Measurements from ENCODE around the gene LYZ.

Gene LYZ

DNA sequence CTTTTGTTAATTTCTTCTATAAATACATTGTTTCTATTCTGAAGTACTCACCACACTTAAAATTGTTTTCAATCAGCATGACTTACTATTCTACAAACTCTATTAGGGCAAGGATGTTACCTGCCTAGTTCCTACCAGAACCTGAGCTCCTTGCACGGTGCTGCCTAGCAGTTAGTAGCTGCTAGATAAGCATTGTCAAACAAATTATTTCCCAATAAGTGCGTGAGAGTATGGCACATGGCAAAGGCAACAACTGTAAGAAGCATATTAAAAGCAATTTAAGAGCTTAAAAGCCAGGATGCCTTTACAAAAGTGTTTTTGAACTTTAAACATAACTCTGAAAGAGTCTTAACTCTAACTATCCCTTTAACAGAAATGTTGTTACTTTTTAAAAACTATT is 8.2 kb upstream of the LYZ start:
- no peak for ATAC-seq

DNA sequence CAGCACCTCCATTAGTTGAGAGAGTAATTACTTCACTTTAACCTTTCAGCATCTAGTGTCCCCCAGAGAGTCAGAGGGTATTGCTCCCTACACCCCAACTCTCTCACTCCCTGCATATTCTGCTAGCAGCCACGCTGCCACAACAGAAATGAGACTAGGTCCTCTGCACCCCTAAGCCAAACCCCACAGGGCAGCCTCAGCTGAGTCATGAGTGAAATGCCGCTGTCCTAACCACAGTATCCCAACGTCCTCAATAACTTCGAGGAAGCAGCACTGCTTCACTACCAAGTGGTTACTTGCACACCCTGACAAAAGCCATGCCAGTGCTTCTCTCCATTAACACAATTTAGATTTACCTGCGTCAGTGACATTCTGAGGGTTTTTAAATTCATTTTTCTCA is 6.9 kb upstream of the LYZ start:
- no peak for ATAC-seq

DNA sequence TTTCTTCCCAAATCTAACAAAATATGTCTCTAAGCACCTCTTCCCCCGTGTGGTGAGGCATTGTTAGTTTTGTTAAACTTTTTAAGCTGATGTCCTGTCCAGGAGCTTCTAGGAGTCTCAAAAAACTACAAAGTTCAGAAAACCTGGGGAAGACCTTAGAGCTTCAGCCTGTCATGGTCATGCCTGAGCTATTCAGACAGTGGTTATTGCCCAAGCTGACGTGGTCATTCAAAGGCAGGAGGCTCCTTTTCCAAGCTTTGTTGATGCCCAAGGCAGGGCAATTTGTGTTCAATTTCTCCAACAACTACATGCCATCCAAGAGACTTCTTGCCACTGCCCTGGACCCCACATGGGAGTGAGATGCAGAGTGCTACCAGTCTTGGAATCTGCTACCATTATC is 5.8 kb upstream of the LYZ start:
- no peak for ATAC-seq

DNA sequence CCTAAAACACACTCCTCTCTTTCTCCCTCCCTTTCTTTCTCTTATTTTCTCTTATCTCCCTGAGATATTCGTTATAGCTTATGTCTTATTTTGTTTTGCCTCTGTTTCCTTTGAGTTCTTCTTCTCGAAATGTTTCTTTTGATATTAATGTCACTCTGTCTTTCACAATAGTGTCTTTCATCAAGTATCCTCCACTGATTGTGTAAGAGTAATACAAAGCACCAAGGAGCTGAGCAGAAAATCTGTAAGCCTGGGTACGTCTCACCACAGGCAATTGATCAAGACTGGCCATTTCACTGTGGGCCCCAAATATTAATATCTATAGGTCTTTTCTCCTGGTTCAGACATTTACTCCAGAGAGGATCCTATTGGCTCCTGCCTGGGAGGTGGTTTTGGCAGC is 4.8 kb upstream of the LYZ start:
- no peak for ATAC-seq

DNA sequence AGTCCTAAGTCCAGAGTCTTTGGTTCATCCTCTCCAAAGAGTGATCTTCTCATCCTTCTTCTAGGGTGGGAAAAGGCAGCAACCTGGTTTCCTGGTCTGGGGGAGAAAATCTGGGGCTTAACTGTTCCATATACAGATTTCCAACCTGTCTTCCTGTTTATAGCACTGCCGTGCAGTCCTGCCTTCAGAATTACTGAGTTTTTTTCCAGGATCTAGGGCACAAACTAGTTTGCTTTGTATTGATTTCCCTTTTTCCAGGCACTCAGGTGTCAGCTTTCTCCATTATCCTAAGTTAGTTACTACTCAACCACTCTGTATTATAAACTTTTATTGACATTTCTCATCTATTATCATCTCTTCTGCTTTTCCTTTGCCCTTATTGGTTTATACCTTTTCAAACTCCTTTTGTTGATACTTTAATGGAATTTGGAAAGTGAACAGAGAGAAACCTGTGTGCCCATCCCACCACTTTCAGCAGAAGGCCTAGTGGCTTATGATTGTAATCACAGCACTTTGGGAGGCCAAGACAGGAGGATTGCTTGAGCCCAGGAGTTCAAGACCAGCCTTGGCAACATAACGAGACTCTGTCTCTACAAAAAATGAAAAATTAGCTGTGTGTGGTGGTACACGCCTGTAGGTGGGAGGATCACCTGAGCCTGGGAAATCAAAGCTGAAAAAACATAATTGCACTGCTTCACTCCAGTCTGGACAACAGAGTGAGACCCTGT is 4.1 kb upstream of the LYZ start:
- ATAC-seq, result no peak

DNA sequence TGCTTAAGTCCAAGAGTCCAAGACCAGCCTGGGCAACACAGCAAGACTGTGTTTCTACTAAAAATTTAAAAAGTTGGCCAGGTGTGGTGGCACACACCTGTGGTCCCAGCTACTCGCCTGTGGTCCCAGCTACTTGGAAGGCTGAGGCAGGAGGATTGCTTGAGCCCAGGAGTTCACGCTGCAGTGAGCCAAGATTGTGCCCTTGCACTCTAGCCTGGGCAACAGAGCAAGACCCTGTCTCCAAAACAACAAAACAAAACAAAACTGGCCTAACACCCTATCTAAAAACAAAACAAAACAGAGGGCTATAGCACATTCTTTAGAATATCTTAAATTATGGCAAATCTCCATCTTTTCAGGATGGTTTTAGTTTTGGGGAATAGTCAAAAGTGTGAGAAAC is 3.1 kb upstream of the LYZ start:
- no peak for ATAC-seq

DNA sequence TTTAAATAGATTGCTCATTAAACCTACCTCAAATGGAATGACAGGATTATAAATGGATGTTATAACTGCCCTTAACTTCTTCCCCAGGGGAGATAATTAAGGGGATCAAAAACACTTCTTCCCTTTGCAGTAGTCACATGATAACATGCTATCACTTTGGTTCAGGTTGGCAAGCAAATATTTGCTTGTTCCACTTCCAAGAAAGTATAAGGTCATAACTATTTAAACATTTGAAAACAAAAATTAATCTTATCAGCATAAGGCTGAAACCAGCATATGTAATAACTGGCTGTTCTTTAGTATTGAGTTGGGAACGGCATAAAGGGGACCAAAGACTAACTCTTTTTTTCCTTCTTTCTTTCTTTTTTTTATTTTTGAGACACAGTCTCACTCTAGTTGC is 2.4 kb upstream of the LYZ start:
- ATAC-seq, result no peak

DNA sequence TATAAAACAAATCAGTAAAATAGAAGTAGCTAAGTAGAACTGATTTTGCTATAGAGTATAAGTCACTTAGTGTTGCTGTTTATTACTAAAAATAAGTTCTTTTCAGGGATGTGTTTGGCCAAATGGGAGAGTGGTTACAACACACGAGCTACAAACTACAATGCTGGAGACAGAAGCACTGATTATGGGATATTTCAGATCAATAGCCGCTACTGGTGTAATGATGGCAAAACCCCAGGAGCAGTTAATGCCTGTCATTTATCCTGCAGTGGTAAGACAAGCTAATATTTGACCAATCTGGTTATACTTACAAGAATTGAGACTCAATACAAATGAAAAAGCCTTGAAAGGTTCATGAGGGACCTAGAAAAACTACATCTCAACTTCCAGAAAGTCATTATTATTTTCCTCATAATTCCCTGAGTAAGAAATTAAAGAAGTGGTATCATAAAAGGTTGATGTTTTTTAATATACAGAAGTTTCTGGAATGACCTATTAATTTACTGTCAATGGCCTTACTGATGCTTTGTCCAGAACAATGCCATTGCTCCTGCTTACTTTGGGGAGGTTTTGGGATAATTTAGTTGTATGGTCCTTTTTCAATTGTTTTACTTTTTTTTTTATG is 1.9 kb downstream of the LYZ start:
- ATAC-seq, result no peak

DNA sequence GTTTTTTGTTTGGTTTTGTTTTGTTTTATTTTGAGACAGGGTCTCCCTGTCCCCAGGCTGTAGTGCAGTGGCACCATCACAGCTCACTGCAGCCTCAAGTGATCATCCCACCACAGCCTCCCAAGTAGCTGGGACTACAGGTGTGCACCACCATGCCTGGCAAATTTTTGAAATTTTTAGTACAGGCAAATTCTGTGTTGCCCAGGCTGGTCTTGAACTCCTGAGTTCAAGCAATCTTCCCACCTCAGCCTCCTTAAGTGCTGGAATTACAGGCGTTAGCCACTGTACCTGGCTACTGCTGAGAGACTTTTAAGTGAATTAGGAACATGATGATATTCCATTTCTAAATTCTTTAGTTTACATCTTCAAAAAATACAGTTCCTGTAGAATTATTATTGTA is 2.6 kb downstream of the LYZ start:
- no peak for ATAC-seq

DNA sequence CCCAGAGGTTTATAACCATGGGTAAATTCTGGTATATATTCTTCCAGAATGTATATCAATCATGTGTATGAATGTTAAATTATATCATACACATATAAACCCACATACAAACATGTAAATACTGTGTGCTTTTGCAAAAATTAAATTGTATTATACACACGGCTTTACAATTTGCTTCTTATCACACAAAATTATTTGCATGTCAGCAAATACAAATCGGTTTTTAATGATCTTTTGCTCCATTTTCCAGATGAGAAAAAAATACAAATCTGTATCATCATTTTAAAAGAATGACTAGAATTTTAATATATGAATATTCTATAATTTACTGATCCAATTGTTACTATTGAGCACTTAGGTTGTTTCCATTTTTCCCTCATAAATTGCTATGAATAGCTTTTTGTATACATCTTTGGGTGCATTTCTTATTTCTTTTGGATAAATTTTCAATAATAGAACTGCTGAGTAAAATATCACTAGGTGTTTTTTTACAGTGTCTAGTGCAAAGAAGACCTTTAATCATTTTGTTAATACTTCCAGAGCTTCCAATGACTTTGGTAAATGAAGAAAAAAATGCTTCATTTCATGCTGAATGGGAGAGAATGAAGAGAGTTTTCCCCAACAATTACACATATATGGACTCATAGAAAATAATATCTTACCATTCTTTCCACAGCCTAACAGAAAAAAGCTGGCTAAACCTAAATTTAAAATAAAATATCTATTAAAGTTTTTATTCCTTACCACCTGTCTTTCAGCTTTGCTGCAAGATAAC is 3.5 kb downstream of the LYZ start:
- no peak for ATAC-seq

DNA sequence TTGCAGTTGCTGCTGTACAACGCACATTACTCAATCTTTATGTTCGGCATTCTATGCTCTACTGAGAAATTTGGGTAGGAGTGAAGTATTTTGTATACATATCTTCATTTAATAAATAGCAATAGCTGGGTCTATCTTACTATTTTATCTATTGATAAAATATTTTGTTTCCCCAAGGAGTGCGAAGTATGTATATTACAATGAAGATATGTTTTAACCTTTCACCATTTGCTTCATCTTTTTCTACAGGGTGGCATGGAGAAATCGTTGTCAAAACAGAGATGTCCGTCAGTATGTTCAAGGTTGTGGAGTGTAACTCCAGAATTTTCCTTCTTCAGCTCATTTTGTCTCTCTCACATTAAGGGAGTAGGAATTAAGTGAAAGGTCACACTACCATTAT is 4.7 kb downstream of the LYZ start:
- ATAC-seq, result no peak

DNA sequence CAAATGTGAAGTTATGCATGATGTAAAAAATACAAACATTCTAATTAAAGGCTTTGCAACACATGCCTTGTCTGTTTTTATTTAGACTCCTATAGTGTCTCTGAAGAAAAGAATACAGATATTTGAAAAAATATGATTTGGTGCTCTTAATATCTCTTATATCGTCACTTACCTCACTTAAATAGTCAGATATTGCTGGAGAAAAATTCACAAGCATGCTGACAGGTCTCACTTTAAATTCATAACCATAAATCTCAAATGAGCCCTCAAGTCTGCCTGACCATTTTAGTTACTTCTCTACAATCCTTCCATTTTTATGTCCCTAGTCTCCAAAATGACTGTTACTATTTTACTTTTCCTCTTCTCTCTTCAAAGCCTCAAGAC is 6.0 kb downstream of the LYZ start:
- no peak for ATAC-seq

DNA sequence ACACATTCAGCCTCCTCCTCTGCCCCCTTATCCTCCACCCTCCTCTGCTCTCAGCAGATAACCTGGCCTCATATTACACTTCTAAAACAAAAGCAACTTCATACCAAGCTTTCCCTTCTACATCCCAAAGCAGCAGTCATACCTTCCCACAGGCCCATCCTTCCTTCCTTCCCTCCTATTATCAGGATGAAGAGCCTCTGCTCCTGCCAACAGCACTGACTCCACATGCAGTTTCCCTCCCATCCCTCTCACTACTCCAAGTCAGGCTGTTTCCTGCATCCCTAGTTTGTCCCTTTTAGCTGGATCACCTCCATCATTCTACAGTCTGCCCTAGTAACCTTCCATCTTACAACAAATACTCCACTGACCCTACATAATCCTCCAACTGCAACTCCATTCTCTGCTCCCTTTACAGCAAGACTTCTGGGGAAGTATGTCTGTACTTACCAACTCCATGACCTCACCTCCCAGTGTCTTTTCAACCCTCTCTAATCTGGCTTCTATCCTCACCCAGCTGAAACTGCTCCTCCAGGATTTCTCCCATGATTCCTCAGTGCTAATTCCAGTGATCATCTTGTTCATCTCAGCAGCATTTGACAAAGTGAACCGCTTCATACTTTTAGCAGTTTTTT is 6.5 kb downstream of the LYZ start:
- ATAC-seq, result no peak

DNA sequence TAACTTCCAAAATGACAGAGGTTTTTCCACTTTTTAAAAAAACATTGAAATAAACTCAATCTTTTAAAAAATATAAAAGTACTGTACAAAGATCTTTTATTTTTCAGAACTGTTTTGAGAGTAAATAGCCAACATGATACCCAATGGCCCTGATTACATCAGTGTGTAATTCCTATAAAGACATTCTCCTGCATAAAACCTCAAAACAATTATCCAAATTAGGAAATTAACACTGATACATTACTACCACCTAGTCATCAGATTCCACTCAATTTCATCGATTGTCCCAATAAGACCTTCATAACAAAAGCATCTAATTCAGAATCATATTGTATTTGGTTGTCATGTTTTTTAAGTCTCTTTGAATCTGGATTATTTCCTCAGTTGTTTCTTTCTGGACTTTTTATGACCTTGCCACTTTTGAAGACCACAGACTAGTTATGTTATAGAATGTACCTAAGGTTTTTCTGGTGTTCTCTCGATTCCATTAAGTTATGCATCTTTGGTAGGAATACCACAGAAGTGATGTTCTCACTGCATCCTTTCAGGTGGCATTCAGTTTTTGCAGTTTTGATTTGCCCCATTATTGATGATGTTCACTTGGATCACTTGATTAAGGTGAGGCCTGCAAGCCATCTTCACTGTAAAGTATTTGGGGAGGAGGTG is 7.3 kb downstream of the LYZ start:
- no peak for ATAC-seq

DNA sequence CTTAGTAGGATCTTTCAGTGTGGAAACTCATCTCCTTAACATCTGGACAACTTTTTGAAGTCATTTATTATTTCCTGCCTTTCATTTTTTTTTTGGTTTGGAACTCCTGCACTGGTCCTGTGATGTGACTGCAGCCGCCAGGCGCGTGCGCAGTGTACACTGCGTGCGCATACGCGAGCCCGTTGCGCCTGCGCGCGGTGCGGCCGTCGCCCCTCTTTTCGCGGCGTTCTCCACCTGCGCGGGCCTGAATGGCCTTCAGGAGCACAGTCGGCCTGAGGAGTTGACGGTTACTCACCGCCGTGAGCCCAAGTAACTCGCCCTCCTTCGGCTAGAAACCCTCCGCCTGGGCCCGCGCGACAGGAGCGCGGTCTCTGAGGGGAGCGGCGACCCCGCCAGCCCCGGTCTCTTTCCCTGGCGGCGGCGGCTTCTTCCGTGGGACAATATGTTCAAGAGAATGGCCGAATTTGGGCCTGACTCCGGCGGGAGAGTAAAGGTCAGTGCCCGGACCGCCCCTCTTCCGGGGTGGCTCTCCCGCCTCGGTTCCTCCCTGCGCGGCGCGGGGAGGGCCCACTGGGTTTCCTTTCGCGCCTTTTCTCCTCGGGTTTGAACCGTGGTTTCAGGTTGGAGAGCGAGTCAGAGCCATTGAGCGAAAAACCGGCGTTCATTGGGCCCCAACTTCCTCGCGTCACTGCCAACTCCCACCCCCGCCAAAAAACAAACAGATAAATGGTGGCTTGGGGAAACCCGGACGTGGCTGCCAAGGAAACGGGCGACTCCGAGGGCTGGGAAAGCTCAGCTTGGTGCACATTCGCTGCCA is 11.6 kb downstream of the LYZ start, which contains the start of gene YEATS4:
YEATS4 (plus strand) TSS at position 213 of the 817 bp plus-strand sequence; CDS start at position 443, 230 bp downstream.
- peak; percentile 82 to 84 for ATAC-seq

DNA sequence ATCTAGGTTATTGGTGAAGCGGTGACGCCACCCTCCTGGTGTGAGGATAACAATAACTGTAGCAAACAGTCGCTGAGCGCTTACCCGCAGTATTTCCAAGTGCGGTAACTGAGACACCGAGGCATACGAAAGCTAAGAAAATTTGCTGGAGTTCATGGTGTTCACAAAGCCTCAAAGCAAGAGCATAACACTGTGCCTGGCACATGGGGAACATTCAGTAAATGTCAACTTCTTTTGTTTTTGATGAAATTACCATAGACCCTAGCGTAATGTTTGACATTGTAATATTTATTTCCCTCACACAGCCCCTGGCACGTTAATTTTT is 12.1 kb downstream of the LYZ start:
- no peak for ATAC-seq

DNA sequence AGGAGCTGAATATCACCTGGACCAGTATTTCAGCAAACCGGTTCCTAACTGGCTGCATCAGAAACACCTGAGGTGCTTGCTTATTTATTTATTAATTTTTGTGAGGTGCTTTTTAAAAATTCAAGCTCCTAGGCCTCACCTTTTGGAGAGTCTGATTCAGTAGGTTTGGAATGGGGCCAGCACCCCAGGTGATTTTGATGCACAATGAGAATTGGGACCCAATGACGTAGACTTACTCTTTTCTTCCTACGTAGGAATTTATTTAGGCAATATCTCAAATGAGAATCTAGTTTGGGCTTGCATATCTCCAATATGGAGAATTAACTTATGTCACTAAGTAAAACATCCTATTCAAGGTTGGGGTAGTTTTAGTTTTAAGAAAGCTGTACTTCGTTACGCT is 18.6 kb downstream of the LYZ start:
- ATAC-seq, result no peak

DNA sequence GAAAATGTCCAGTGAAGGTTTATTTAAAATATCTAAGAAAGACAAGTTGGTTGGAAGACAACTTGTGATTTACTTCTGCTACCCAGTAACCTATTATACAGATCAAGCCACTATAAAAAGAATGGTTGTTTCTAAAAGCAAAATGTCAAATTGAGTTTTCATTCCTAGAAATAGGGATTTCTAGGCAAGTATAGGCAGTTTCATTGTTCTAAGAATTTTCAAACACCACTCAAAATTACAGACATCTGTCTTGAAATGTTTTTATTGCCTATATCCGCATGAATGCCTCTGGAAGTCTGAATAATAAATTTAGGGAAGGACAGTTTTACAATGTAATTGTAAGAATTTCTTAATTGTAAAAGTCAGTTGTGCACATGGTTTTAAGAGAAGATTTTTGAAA is 20.0 kb downstream of the LYZ start:
- ATAC-seq, result no peak

DNA sequence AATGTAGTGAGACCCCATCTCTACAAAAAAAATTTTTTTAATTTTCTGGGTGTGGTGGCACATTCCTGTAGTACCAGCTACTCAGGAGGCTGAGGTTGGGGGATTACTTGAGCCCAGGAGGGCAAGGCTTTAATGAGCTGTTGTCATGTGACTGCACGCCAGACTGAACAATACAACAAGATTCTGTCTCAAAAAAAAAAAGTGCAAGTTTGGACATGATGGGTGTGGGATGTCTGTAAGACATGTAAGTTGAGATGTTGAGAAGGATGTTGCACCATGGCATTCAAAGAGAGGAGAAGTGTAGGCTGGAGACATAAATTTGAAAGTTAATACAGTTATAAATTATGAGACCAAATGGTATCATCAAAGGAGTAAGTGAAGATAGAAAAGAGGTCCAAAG is 34.9 kb downstream of the LYZ start:
- ATAC-seq, result no peak

DNA sequence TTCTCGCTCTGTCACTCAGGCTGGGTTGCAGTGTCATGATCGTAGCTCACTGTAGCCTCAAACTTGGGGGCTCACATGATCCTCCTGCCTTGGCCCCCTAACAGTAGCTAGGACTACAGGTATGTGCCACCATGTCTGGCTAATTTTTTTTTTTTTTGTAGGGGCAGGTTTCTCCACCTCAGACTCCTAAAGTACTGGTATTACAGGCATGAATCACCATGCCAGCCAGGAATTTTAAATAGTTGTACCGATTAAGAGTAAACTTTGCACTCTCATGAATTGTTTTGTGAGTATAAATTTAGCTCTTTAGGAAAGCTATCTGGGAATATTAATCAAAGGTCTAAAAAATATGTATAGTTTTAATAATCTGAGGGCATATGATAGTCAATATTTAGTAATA is 36.9 kb downstream of the LYZ start:
- ATAC-seq, result no peak

DNA sequence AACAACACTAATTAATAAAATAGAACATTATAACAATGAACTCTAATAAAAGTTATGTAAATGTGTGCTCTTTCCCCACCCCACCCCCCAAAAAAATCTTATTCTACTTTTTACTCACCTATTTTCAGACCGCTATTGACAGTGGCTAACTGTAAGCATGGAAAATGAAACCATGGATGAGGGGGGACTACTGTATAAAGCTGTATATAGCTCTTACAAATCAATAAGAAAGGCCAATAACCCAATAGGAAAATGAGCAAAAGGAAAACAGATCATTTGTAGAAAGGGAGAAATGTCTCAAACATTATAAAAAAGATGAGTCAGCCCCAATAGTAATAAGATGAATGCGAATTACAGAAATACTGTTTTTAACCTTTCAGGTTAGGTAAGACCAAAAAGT is 38.7 kb downstream of the LYZ start:
- ATAC-seq, result peak; percentile 61 to 70

DNA sequence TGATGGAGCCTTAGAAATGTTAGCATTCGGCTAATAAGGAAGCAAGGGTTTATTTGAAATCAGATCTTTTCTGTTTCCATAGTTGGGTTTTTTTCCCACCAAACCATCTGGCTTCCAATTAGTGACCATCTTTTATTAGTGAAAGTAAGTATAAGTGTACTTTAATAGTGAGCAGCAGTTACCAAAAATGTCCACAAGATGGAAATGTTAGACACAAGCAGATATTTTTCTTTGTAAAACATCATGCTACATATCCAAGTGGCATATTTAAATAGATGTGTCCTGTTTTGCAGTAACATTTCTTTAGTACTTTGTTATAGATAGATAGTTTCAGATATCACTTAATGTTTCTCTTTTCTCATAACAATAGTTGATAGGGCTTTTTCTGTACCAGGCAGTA is 40.2 kb downstream of the LYZ start:
- ATAC-seq, result no peak
